Pericardium fibroblast (primary cell): ENCODE results near the gene KCNIP1. TPM values are rescaled to one million over a fixed set of nuclear protein-coding genes. Genes with fewer than 3 reads are reported as not detected.

Experiments
- total RNA-seq: library from RNA; depleted of rRNA; stranded (reverse); fragments of >200 nt; gene quantifications from 2 replicates; pipeline ENCODE4 v1.2.3, GENCODE V29; 2015

Gene KCNIP1
- total RNA-seq = 0.35 and 1.0 TPM in 2 replicates

GRCh38 chr5:170503990-170504596, at the start of gene KCNIP1:
Gene KCNIP1 (plus strand): TSS chr5:170504020.

GRCh38 chr5:170783498-170784247, 279.9 kb downstream of the KCNIP1 start, which contains the start of gene GABRP:
Gene GABRP (plus strand): TSS chr5:170783725. CDS start chr5:170788616, 4,891 bp downstream.

Other genes starting within 250 kb of the KCNIP1 start
- gene LCP2, start 206.2 kb upstream of the KCNIP1 start, total RNA-seq = not detected in 2 replicates
- not detected in 2 replicates for gene KCNMB1, start 114.7 kb upstream of the KCNIP1 start, total RNA-seq